HG02642 (cell line): Measurements from ENCODE around the gene DCLRE1B.
"Not testable (repeated sequence)": the region's sequence is repeated elsewhere in the genome, so short reads cannot be mapped to it uniquely, and the experiment has no call there.

ENCODE experiments used
- ATAC-seq: cut with Tn5 transposase; IDR thresholded peaks from one replicate; pipeline ENCODE4 v1.9.1; 2021; ENCODE audit warnings: mild to moderate bottlenecking; ENCODE audit not compliant: unreplicated experiment, poor library complexity

The DCLRE1B gene

GRCh38 chr1:113946112-113946511, 41.0 kb downstream of the DCLRE1B start:
- no peak for ATAC-seq

- no peak for ATAC-seq
These were observed 41.7 kb downstream of the DCLRE1B start for GRCh38 chr1:113946678-113947387.

GRCh38 chr1:113947388-113948107, 42.4 kb downstream of the DCLRE1B start:
- no peak for ATAC-seq

- not testable (repeated sequence) for ATAC-seq
These were observed 43.0 kb downstream of the DCLRE1B start for GRCh38 chr1:113948151-113948550.

GRCh38 chr1:113949007-113949406, 43.9 kb downstream of the DCLRE1B start:
- ATAC-seq, result no peak

GRCh38 chr1:113950908-113951307, 45.8 kb downstream of the DCLRE1B start:
- no peak for ATAC-seq

GRCh38 chr1:113951719-113952118, 46.6 kb downstream of the DCLRE1B start:
- no peak for ATAC-seq

- ATAC-seq, result no peak
These were observed 52.9 kb downstream of the DCLRE1B start for GRCh38 chr1:113957984-113958383.

GRCh38 chr1:113958691-113959090, 53.6 kb downstream of the DCLRE1B start:
- no peak for ATAC-seq

- ATAC-seq, result no peak
These were observed 58.3 kb downstream of the DCLRE1B start for GRCh38 chr1:113963281-113963906.
